Measurements from ENCODE around the gene EVA1C.

DNA sequence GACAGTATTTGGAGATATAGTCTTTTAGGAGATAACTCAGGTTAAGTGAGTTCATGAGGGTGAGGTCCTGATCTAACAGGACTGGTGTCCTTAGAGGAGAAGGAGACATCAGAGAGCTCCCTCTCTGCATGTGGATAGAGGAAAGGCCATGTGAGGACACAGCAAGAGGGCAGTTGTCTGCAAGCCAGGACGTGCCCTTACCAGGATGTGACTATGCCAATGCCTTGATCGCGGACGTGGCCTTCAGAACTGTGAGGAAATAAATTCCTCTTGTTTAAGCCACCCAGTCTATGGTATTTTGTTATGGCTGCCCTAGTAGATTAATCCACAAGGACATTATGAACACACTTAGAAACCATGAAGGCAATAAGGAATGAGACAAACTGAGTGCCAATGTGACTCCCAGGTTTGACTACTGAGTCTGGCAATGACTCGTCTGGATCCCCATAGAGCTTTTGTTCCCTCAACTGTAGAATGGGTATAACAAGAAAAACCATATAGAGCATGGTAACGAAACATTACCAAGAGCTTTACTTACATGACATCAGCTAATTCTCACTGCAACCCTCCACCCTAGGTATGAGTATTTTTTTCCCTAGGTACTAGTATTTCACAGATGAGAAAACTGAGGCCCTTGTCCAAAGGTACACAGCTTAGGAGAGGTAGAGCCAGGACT, 26.2 kb upstream of the EVA1C start:
- TF ChIP-seq POLR2A (IDR thresholded peaks at IDR 0.05) (no peak), EP300 (IDR thresholded peaks at IDR 0.05) (no peak)
- TF ChIP-seq, protein P1, sequence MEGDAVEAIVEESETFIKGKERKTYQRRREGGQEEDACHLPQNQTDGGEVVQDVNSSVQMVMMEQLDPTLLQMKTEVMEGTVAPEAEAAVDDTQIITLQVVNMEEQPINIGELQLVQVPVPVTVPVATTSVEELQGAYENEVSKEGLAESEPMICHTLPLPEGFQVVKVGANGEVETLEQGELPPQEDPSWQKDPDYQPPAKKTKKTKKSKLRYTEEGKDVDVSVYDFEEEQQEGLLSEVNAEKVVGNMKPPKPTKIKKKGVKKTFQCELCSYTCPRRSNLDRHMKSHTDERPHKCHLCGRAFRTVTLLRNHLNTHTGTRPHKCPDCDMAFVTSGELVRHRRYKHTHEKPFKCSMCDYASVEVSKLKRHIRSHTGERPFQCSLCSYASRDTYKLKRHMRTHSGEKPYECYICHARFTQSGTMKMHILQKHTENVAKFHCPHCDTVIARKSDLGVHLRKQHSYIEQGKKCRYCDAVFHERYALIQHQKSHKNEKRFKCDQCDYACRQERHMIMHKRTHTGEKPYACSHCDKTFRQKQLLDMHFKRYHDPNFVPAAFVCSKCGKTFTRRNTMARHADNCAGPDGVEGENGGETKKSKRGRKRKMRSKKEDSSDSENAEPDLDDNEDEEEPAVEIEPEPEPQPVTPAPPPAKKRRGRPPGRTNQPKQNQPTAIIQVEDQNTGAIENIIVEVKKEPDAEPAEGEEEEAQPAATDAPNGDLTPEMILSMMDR (IDR thresholded peaks at IDR 0.05), result no peak

Measured in ovary (tissue), 3 donors.